HG03432 (cell line): ENCODE results near the gene SPEF1.
"Not testable (repeated sequence)": the region's sequence is repeated elsewhere in the genome, so short reads cannot be mapped to it uniquely, and the experiment has no call there.

Experiments used
- ATAC-seq: cut with Tn5 transposase; IDR thresholded peaks from one replicate; pipeline ENCODE4 v1.9.1; 2021; ENCODE audit warnings: mild to moderate bottlenecking, moderate library complexity; ENCODE audit not compliant: unreplicated experiment

SPEF1 gene

GRCh38 chr20:3781153-3781910, at the start of gene SPEF1:
SPEF1 (minus strand) TSS chr20:3781448; CDS start chr20:3781287, 161 bp downstream.
- peak; percentile 68 for ATAC-seq

- ATAC-seq = not testable (repeated sequence)
These were observed 48.6 kb upstream of the SPEF1 start for GRCh38 chr20:3829891-3830290.

DNA sequence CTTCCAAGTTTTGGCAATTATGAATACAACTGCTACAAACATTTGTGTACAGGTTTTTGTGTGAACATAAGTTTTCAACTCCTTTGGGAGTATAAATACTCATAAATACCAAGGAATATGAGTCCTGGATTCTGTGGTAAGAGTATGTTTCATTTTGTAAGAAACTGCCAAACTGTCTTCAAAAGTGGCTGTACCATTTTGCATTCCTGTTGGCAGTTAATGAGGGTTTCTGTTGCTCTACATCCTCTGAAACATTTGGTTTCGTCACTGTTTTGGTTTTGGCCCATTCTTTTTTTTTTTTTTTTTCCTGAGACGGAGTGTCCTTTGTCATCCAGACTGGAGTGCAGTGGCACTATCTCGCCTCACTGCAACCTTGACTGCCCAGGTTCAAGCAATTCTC, 47.5 kb upstream of the SPEF1 start:
- no peak for ATAC-seq

GRCh38 chr20:3826420-3826819, 45.2 kb upstream of the SPEF1 start:
- ATAC-seq = no peak

DNA sequence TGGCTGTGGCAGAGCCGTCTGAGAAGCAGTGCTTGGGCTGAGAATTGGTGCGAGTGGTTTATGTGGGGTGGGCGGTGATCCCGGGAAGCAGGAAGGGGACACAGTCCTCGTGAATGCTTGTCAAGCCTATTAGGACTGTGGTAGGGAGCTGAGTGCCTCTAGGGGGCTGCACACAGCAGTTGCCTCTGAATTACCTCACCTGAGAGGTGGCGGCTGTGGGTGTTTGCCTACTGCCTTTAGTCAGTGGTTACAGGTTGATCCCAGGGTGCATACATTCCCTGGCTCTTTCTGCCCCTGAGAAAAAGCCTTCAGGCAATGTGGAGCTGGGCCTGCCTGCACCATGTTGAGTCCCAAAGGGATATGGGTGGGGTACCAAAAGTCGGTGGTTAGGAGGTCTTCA, 44.3 kb upstream of the SPEF1 start:
- ATAC-seq = no peak

DNA sequence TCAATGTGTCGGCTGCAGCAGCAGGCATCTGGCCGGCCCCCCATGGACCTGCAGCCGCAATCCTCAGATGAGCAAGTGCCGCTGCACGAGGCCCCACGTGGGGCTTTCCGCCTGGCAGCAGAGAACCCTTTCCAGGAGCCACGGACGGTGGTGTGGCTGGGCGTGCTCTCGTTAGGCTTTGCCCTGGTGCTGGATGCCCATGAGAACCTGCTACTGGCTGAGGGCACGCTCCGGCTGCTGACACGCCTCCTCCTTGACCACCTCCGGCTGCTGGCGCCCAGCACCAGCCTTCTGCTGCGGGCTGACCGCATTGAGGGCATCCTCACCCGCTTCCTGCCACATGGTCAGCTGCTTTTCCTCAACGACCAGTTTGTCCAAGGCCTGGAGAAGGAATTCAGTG, 42.6 kb upstream of the SPEF1 start:
- ATAC-seq = no peak

DNA sequence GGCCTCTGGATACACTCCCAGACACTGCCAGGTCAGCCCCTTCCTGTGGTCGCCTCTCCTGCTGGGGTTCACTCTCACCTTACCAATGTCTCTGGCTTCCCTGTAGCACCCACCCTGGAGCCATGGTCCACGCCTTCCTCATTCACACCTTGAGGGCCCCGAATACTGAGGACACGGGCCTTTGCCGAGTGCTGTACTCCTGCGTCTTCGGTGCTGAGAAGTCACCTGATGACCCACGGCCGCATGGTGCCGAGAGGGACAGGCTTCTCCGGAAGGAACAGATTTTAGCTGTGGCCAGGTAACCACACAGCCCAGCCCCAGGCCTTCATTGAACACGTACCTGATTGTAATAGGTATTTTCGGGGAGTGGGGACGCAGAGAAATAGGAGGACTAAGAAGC, 40.7 kb upstream of the SPEF1 start:
- no peak for ATAC-seq

GRCh38 chr20:3820901-3821727, 39.9 kb upstream of the SPEF1 start:
- ATAC-seq = peak; percentile 1

- peak; percentile 89 for ATAC-seq
These were observed 39.0 kb upstream of the SPEF1 start, which contains the start of gene AP5S1 for GRCh38 chr20:3820048-3820900. AP5S1 (plus strand) TSS chr20:3820547; CDS start chr20:3822118, 1,571 bp downstream.

DNA sequence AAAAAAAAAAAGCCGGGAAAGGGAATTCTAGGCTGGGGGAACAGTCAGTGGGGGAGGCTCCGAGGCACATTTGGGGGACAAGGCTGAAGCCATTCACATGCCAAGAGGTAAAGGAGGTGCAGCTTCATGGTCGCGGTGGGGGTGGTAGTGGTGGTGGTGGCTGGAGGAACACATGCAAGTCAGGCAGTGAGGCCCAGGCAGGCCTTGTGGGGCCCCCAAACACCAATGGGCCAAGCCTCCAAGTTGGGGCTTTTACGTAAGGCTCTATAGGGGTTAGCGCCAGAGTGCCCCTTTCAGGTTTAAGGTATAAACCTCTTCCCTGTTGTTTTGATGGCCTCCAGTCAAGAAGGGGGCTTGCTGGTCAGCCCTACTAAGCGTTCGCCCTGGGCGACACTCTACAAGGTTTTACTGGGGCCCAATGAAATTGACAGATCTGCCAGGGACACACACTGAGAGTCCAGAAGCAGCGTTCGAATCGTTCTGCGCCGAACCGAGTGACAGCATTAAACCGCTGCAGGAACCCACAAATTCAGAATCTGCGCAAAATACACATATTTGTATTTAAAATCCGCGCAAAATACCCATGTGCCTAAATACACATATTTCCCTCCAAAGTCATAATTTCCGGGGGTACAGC, 38.3 kb upstream of the SPEF1 start:
- ATAC-seq = no peak

DNA sequence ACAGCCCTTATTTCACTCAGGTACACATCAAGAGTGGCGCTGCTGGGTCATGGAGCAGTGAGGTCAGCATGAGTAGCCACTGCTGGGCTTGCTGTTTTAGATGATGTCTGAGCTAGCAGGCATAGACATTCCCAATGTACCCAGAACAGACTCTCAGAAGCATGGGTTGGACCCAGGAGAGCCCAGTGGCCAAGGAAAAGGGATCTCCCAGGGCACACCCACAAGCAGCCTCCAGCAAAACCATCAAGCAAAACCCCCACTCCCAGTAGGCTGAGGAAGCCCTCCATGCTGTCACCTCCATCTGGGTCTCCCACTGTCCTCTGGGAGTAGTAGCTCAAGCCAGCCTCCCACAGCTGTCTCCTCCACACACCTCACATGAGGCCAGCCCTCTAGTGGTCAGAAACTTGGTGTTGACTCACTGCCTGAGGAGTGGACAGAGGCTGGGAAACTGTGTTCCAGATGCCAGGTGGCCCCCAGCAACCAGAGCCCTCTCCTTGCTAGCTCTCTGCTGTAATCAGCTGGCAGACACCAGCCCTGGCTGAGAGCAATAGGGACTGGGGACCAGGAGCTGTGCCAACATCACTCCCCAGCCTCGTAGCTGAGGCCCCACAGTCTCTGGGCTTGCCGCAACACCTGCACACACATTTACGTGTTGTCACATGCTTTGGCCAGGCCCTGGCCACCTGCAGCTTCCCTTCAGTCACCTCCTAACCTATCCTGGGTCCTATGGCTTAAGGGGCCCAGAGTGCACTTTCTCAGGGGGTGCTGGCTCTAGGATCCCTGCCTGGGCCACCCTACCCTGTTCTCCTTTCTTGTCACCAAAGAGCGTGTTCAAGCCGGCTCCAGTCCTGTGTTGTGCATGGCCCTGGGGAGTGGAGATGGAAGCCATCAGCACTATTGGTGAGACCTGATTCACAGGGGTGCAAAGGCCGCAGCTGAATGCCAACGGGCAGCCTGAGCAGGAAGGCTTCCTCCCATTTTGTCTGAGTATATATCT, 37.2 kb upstream of the SPEF1 start:
- ATAC-seq = no peak

DNA sequence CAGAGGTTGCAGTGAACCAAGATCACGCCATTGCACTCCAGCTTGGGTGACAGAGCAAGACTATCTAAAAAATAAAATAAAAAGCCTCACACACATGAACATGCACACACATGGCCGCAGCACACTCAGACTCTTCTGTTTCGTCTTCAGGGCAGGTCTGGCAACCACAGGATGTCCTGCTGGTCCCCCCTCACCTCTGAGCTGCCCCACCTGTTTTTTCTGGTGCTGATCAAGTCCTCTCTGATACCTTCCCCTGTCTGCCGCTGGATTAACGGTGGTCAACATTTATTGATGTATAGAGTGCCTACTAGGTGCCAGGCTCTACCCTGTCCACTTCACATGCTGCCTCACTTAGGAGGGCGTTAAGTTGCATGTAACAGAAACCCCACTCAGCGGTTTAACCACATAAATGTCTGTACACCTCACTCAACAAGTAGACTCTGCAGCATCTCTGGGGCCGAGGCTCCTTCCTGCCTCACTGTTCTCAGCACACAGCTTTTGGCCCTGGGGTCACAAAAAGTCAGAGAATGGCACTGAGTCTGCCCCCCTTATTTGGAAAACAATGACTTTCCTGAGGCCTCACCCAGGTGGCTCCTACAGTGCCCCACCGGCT, 34.6 kb upstream of the SPEF1 start:
- ATAC-seq = no peak

DNA sequence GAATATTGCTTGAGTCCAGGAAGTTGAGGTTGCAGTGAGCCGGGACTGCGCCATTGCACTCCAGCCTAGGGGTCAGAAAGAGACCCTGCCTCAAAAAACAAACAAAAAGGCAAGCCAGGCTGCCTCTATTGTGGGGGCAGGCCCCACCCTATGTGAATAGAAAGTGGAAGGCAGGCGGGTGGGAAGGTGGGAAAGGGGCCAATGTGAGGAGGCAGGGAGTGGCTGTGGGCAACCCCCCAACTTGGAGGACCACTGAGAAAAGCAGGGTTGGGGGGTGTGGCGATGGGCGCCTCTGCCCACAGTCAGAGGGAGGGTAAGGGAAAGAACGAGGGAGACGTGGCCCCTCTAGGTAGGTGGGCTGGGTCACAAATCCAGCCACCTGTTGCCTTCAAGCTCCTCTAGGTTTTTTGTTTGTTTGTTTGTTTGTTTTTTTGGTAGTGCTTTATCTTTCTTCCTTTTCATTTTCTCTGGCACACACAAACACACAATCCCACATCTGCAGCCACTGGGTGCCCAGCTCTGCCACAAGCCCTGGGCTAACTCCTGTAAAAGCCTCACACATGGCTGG, 33.8 kb upstream of the SPEF1 start:
- ATAC-seq = no peak

GRCh38 chr20:3813848-3814581, 32.8 kb upstream of the SPEF1 start:
- ATAC-seq = no peak

GRCh38 chr20:3812975-3813847, 32.0 kb upstream of the SPEF1 start:
- ATAC-seq = no peak

- no peak for ATAC-seq
These were observed 31.0 kb upstream of the SPEF1 start for GRCh38 chr20:3812259-3812681.
